Measurements from ENCODE around the gene CNTNAP4. TPM values are rescaled to one million over a fixed set of nuclear protein-coding genes. Genes with fewer than 3 reads are reported as not detected.

CNTNAP4 gene
- total RNA-seq, 1 donor from 2014 or later: 1.2 TPM

DNA sequence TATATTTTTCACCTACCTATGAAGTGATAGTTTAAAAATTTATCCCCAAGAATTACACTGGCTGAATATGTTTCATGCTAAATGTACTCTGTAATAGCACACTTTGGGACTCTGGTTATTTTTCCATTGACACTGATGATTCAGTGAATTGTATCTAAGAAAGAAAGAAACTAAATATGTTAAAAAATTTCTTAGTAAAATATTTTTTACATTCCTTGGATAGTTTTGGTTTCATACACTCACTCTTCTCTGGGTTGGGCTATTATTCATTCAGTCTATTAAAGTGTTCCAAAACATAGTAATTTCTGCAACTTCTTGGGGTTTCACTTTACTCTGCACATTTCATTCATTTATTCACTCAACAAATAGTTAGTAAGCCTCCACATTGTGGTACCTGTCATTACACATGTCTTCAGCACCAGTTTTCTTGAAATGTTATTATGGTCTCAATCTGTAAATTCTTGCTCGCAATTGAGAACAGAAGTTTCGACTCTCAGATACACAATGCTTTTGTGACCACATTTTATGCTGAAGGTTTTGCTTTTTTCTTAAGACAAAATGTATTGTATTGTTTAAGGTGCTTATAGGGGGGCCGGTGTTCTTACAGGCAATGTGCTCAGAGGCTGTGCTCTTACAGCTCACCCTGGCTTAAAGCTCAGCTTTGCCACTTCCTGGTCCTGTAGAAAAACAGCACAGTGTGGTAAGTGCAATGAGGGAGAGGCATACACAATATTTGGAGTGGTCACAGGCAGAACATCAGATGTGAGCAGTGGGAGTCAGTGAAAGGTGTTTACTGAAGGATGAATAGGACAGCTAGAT, 17.4 kb downstream of the CNTNAP4 start:
- DNase-seq: no peak
- Mint-ChIP-seq H3K27me3 (ENCODE audit: unreplicated experiment) (peaks cover 2% of the 10 kb centered on the region), H3K9me3 (ENCODE audit: unreplicated experiment) (no peaks in the 10 kb centered on the region), H3K36me3 (ENCODE audit: unreplicated experiment) (no peaks in the 10 kb centered on the region), H3K4me3 (ENCODE audit: unreplicated experiment) (no peak overlapping the region), H3K27ac (ENCODE audit: unreplicated experiment) (no peak overlapping the region), H3K4me1 (ENCODE audit: low read depth, unreplicated experiment) (peaks cover 8% of the 10 kb centered on the region)
- TF ChIP-seq, protein P1, sequence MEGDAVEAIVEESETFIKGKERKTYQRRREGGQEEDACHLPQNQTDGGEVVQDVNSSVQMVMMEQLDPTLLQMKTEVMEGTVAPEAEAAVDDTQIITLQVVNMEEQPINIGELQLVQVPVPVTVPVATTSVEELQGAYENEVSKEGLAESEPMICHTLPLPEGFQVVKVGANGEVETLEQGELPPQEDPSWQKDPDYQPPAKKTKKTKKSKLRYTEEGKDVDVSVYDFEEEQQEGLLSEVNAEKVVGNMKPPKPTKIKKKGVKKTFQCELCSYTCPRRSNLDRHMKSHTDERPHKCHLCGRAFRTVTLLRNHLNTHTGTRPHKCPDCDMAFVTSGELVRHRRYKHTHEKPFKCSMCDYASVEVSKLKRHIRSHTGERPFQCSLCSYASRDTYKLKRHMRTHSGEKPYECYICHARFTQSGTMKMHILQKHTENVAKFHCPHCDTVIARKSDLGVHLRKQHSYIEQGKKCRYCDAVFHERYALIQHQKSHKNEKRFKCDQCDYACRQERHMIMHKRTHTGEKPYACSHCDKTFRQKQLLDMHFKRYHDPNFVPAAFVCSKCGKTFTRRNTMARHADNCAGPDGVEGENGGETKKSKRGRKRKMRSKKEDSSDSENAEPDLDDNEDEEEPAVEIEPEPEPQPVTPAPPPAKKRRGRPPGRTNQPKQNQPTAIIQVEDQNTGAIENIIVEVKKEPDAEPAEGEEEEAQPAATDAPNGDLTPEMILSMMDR (IDR thresholded peaks at IDR 0.05; ENCODE audit: partially characterized antibody, unreplicated experiment): no peak

DNA sequence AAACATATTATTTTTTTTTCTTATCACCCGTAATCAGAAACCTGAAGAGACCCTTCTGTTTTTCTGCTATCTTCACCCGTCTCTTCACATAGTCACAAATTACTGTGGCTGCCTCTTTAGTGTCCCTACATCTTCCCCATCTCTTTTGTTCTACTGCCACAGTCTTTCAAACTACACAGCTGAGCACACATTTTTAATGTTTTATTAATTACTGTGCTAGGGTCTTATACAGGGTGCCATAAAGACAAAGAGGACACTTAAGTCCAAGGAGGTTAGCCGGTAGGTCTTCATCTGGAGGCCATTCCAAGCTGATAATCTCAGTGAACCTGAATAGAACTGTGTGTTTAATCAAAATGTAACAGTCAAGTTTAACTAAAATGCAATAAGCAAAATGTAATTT, 20.7 kb downstream of the CNTNAP4 start:
- Mint-ChIP-seq H3K4me3 (ENCODE audit: unreplicated experiment) (no peak overlapping the region), H3K27ac (ENCODE audit: unreplicated experiment) (no peak overlapping the region), H3K9me3 (ENCODE audit: unreplicated experiment) (no peaks in the 10 kb centered on the region), H3K27me3 (ENCODE audit: unreplicated experiment) (peaks cover 2% of the 10 kb centered on the region), H3K4me1 (ENCODE audit: low read depth, unreplicated experiment) (no peaks in the 10 kb centered on the region), H3K36me3 (ENCODE audit: unreplicated experiment) (no peaks in the 10 kb centered on the region)
- TF ChIP-seq, protein P1 (IDR thresholded peaks at IDR 0.05; ENCODE audit: partially characterized antibody, unreplicated experiment): no peak
- no peak for DNase-seq

DNA sequence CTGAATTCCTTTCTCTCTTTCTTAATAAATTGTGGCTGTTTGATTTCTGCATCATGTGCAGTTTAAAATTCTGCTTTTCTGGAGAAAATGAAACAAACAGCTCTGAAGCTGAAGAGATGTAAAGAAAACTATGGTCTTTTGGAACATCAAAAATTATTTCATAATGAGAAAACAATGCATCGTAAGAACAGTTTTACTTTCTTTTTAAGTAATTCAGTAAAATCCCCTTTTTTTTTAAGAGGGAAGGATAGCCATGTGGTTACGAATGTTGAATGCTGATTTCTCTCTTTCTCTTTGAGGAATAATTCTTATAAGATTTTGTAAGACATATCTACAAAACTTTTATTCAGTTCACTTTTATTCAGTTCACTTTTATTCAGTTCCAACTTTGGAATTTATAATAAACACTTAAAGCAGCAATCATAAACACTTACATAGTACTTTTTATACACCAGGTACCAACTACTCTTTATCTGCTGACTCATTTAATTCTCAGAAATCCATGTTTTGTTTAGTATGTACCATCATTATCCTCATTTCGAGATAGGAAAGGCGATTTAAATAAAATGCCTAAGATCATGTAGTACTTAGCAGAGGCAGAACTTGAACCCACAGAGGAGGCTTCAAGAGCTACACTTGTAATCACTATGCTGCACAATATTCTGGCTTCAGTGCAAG, 26.6 kb downstream of the CNTNAP4 start:
- Mint-ChIP-seq H3K27ac (ENCODE audit: unreplicated experiment) (no peak overlapping the region), H3K4me1 (ENCODE audit: low read depth, unreplicated experiment) (no peaks in the 10 kb centered on the region), H3K27me3 (ENCODE audit: unreplicated experiment) (no peaks in the 10 kb centered on the region), H3K4me3 (ENCODE audit: unreplicated experiment) (no peak overlapping the region), H3K9me3 (ENCODE audit: unreplicated experiment) (no peaks in the 10 kb centered on the region), H3K36me3 (ENCODE audit: unreplicated experiment) (no peaks in the 10 kb centered on the region)
- TF ChIP-seq, protein P1 (IDR thresholded peaks at IDR 0.05; ENCODE audit: partially characterized antibody, unreplicated experiment): no peak
- no peak for DNase-seq

DNA sequence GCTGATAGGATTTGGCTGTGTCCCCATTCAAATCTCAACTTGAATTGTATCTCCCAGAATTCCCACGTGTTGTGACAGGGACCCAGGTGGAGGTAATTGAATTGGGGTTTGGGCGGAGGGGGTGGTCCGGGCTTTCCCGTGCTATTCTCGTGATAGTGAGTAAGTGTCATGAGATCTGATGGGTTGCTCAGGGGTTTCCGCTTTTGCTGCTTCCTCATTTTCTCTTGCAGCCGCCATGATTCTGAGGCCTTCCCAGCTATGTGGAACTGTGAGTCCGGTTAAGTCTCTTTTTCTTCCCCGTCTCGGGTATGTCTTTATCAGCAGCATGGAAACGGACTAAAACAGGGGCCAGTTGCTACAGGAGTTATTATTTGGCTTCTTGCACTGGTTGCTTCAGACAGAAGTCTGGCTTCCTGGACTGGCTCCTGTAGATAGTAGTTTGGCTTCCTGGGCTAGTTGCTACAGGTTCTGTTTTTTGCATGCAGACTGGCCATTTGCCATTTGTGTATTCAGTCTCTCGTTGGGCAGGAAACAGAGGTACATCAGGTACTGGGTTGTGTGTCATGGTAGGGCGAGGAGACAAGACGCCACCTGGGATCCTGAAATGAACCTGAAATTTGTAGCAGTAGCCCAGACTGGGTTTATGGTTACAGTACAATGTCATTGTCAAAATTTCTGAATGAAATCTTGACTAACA, 32.6 kb downstream of the CNTNAP4 start:
- no peaks in the 10 kb centered on the region for H3K36me3 Mint-ChIP-seq (ENCODE audit: unreplicated experiment)
- H3K4me3 Mint-ChIP-seq (ENCODE audit: unreplicated experiment): no peak overlapping the region

More for the DNA sequence above, 32.6 kb downstream of the CNTNAP4 start:
- H3K27me3 Mint-ChIP-seq (ENCODE audit: unreplicated experiment): no peaks in the 10 kb centered on the region
- H3K4me1 Mint-ChIP-seq (ENCODE audit: low read depth, unreplicated experiment): no peaks in the 10 kb centered on the region
- TF ChIP-seq, protein P1 (IDR thresholded peaks at IDR 0.05; ENCODE audit: partially characterized antibody, unreplicated experiment): no peak
- no peak for DNase-seq
- H3K9me3 Mint-ChIP-seq (ENCODE audit: unreplicated experiment): no peaks in the 10 kb centered on the region
- H3K27ac Mint-ChIP-seq (ENCODE audit: unreplicated experiment): no peak overlapping the region

Data from glutamatergic neuron (in vitro differentiated cells).